ENCODE data around the gene EFS.
"Not testable (repeated sequence)": the region's sequence is repeated elsewhere in the genome, so short reads cannot be mapped to it uniquely, and the experiment has no call there.

Gene EFS, protein sequence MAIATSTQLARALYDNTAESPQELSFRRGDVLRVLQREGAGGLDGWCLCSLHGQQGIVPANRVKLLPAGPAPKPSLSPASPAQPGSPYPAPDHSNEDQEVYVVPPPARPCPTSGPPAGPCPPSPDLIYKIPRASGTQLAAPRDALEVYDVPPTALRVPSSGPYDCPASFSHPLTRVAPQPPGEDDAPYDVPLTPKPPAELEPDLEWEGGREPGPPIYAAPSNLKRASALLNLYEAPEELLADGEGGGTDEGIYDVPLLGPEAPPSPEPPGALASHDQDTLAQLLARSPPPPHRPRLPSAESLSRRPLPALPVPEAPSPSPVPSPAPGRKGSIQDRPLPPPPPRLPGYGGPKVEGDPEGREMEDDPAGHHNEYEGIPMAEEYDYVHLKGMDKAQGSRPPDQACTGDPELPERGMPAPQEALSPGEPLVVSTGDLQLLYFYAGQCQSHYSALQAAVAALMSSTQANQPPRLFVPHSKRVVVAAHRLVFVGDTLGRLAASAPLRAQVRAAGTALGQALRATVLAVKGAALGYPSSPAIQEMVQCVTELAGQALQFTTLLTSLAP

DNA sequence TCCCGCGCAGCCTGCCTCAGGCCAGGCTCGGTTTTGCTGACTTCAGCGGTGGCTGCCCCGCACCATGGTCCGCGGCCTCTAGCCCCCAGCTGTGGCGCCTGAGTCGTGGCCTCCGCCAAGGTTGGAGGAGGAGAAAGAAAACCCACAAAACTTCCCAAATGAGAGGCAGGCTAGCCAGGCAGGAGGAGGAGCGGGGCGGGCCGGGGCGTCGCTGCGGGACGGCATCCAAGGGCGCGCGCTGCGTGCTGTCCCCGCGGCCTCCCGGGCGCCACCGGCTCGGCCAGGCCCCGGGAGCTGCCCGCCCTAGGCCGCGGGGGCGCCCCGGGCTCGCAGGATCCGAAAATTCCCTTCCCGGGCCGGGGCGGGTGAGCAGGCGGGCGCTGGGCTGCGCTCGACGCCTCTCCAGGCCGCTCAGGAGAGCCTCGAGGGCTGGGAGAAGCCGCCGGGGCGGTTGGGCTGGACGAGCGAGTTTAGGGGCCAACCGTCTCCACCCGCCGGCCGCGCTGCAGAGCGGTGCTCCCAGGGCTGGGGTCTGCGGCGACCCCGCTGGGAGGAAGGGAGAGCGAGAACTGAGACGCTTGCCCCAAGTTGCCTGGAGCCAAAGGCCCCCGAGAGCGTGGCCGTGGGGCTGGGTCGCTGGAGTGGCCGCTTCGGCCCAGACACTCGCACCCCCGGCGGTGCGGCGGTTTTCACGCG lies at the start of gene EFS:
EFS (minus strand) TSS at position 137 of the 696 bp plus-strand sequence. CDS start 147 bp downstream, outside the sequence.
- DNase-seq (ENCODE audit: low spot score), result peak; percentile 60

DNA sequence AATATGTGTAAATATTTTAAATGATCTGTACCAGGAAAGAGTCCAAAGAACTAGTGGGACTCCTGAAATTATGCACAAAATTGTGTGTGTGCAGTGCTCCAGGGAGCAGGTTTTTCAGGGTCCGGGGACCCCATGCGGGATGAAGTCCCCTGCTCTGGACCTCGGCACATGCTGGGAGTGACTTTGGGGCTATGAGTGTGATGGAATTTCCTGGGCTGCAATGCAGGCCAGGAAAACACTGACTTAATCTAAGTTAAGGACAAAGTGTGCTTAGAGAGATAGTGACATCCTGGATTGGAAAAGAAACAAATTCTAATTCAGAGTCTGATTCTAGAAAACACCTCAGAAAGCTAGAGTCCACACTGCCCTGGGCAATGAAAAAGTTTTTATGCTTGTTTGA lies 49.3 kb upstream of the EFS start:
- DNase-seq (ENCODE audit: low spot score), result no peak

DNA sequence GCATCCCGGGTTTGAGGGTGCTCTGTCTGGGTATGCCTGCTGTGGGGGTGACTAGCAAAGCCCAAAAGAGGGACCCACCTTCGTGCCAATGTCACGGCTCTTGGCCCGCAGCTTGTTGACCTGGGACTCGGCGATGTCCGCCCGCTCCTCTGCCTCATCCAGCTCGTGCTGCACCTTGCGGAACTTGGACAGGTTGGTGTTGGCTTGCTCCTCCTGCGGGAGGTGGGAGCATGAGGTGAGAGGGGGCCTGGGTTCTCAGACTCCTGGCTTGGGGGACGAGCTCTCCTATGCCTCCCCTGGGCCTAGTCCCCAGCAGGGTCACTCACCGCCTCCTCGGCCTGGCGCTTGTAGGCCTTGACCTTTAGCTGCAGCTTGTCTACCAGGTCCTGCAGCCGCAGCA lies 48.7 kb upstream of the EFS start:
- DNase-seq (ENCODE audit: low spot score), result no peak

DNA sequence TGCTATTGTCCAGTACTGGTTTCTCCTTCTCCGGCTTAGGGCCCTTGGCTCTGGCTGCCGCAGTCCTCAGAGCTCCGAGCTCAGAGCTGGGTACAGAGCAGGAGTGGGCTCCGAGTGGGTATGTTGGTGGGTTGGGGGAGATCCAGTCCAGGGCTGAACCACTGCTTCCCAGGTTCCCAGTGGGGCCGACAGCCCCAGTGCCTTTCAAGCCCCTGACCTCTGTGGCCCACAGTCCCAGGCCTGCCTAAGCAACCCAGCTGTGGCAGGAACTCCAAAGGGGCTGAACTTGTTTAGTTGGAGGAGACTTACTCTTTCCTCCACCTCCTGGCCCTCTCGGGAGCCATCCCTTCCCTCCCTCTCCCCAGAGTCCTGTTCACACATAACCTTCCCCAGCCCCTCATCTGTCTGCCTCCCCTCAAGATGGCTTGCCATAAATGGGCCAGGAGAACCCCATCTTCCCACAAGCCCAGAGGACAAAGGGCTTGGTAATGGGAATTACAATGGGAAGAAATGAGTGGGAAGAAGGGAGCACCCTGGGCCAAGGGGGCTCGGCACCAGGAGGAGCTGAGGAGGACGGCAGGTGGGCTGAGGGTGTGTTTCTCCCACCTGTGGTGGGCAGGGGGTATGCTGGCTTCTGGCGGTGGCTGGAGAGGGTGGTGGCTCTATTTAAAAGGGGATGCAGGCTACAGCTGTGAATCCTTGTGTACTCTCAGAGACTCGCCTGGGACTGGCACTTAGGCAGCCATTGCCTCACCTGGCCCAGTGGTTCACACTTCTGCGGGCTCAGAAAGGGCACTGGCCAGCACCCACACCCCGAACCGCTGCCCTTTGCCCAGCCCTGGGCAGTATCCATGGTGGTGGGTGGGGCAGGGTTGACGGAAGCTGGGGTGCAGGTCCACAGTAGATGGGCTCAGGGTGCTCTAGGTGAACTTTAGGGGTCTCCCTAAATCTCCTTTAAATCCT lies 46.9 kb upstream of the EFS start:
- no peak for DNase-seq (ENCODE audit: low spot score)

DNA sequence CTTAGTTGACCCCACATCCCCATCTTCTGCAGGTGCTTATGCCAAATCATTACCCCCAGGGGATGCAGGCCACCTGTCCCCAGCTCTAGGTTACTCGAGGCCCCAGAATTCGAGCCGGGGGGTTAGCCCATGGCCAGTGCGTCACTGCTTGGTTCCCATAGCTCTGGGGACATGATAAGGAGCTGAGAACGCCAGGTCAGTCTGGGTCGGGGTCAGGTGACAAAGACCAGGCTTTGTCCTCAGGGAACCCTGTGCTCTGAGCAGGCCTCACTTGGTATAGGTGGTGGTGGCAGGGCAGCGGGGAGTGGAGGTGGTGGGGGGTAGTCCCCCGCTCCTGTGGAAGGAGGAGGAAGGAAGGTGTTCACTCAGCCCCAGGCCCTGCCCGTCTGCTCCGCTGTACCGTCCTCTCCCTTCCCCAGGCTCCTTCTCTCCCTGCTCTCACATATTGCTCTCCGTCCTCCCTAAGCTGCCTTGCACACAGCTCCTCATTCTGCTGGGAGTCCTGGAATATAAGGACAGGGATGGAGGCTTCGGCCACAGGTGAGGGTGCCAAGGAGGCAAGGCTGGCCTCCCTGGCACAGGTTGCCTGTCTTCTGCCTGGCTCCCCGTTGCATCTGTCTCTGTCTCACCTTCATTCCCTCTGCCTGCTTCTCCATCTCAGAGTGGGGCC lies 45.1 kb upstream of the EFS start:
- no peak for DNase-seq (ENCODE audit: low spot score)

DNA sequence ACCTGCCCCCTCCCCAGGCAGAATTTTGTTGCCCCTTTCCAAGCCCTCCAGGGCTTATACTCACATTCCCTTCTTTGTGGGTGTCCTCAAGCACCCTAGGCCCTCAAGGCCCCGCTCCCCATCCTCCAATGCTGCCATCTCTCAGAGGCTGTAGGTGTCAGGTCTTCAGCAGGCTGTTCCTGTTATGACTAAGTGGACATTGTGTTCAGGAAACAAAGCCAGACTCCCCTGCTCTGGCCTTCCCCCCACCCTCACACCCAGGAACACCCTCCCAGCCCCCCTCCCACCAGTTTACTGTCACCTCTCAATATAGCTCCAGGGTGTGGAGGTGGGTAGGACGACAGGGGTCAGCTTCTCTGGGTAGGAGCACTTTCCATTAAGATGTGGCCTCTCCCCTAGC lies 44.5 kb upstream of the EFS start:
- DNase-seq (ENCODE audit: low spot score), result no peak

DNA sequence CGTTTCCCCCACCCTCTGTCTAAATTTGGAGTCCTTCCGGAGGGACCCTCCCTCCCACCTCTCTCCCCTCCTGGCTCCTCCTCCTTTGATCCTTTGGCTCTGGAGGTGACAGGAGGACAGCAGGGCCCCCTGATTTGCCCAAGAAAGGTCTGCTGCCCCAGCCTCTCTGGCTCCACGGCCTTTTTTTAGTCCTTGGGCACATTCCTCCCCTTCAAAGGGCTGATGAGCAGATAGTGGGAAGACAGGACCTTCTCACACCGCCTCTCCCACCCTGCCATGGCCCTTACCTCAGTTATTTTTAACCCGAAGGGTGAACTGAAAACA lies 43.3 kb upstream of the EFS start:
- no peak for DNase-seq (ENCODE audit: low spot score)

DNA sequence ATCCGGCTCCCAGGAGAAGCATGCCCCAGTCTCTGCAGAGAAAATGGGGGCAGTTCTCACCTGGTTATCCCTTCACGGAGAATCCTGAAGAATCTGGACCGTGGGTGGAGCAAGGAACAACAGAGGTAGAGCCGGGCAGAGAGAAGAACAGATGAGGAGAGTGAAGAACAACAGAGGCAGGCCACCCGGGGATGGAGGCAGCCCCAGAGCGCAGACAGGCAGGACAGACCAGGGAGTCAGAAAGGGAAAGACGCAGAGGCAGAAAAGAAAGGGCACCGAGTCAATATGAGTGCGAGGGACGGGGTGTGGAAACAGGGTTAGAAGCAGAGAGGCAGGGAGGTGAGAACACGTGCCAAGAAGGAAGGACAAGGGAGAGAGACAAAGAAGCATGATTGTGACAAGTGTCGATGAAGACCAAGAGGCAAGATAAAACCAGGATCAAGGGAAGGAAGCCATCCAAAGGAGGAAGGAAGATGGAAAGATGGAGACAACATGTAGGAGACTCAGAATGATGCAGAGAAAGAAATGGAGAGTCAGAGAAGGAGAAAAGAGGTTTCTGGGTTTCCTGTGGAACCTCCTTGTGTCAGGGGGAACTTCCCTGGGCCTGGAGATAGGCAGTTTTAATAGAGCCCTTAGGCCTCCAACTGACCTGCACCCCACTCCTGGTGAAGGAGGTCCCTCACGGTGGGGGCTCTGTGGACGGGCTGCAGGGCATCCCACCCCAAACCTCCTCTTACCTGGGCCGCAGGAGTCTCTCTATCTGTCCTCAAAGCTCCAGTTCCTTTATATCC lies 42.7 kb upstream of the EFS start, which contains the start of gene MYH6:
MYH6 (minus strand) TSS at position 758 of the 791 bp plus-strand sequence. CDS start 1,050 bp downstream, outside the sequence.
- DNase-seq (ENCODE audit: low spot score), result no peak

DNA sequence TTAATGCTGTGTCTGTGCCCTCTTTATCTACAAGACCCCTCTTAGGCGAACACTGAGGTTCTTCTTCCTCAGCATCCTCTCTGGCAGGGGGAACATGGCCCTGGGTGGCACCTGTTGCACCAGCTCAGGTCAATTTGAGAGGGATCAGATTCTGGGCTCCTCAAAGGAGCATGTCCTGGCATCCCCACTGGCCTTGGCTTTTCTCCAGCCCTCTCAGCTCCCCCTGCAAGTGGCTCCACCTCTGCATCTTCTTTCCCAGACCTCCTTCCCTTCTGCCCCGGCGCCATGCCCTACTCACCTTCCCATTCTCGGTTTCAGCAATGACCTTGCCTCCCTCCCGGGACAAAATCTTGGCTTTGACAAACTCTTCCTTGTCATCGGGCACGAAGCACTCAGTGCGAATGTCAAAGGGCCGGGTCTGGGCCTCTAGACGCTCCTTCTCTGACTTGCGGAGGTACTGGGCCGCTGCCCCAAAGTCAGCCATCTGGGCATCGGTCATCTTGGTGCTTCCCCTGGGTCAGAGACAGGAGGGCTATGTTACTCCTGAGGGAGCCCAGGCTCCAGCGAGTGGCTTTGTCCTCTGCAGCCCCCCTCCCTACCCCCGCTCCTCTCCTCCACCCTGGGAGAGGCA lies 41.9 kb upstream of the EFS start:
- DNase-seq (ENCODE audit: low spot score), result no peak

DNA sequence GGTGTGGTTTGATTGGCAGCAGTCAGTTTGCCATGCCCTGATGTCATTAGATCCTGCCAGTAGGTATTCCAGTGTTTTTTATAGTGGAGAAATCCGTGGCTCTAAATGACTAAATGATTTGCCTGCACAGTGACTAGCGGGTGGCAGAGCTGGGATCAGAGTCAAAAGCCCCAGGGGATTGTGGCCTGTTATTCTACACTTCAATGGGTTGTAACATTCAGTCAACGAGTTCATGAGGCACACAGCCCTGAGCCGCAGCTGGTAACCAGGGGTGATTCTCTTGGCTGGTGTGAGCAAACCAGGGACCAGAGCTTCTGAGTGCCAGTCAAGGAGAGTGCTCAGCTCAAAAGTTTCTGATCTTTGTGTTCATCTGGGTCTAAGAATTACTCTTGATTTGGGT lies 41.3 kb upstream of the EFS start:
- peak; percentile 38 for DNase-seq (ENCODE audit: low spot score)

DNA sequence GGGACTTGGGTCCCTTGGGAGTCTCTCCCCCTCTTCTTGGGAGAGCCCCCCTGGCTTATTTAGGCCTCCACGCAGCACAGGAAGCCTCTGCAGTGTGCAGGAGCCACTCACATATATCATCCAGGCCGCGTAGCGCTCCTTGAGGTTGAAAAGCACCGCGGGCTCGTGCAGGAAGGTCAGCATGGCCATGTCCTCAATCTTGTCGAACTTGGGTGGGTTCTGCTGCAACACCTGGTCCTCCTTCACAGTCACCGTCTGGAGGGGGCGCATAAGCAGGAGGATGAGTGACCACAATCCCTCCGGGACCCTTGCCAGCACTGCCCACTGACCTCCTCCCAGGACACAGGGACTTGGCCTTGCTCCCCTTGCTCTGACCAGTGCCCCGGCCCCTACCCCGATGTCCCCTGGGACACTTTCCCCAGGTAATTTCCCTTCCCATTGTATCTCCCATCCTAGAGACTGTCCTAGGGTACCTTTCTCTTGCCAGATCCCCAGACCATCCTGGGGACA lies 40.6 kb upstream of the EFS start:
- DNase-seq (ENCODE audit: low spot score), result no peak

DNA sequence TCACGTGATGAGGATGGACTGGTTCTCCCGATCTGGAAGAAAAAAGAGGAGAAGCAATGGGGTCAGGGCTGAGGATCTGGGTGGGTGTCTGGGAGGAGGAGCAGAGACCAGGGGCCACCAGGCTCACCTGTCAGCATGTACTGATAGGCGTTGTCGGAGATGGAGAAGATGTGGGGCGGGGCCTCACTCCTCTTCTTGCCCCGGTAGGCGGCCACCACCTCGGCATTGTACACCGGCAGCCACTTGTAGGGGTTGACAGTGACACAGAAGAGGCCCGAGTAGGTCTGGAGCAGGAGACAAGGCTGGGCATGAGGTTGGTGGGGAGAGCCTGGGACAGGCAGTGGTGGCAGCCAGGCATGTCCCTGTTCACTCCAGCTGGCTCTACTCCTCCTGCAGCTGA lies 40.1 kb upstream of the EFS start:
- no peak for DNase-seq (ENCODE audit: low spot score)

DNA sequence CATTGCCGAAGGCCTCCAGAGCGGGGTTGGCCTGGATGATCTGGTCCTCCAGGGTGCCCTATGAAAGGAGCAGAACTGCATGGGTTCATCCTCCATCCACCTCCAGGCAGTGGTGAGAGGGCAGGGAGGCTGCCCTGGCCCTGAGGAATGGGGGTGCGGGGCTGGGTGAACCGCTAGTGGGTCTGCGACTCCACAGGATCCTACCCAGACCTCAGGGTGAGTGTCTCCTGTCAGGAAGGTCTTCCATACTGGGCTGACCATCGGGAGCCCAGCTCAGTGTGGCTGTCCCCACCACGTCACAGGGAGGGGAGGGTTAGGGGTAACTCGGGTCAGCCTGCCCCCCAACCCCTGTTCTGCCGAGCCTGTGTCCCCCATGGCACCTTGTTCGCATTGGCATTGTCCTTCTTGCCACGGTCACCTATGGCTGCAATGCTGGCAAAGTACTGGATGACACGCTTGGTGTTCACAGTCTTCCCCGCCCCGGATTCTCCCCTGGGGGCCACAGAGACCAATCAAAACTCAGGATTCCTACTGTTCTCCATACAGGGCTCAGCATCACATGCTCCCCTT lies 39.4 kb upstream of the EFS start:
- no peak for DNase-seq (ENCODE audit: low spot score)

DNA sequence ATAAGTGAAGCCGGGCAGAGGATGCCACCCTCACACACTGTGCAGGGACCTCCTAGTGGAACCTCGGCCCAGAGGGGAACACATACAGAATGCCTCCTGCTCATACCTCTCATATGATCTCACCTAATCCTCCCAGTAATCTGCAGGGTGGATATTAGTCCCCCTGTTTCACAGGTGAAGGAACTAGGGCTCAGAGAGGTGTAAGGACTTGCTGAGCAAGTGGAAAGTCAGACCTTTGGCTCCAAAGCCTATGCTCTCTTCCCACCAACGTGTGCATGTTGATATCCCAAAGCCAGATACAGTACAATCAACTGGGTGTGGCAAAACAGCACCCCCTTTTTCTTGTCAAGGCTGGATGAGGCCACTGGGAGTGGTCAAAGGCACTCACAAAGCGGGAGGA lies 38.9 kb upstream of the EFS start:
- DNase-seq (ENCODE audit: low spot score), result no peak

DNA sequence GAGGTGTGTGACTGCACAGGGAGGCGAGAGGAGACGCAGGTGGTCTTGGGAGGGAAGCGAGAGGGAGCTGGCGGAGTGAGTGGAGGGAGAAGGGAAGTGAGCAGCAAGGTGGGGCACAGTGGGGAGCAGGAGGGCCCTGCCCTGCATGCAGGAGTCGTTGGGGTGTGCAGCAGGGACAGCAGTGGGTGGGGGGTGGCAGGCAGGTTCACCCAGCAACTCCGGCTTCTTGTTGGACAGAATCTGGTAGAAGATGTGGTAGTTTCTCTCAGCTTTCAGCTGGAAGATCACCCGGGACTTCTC lies 38.1 kb upstream of the EFS start:
- DNase-seq (ENCODE audit: low spot score), result no peak

DNA sequence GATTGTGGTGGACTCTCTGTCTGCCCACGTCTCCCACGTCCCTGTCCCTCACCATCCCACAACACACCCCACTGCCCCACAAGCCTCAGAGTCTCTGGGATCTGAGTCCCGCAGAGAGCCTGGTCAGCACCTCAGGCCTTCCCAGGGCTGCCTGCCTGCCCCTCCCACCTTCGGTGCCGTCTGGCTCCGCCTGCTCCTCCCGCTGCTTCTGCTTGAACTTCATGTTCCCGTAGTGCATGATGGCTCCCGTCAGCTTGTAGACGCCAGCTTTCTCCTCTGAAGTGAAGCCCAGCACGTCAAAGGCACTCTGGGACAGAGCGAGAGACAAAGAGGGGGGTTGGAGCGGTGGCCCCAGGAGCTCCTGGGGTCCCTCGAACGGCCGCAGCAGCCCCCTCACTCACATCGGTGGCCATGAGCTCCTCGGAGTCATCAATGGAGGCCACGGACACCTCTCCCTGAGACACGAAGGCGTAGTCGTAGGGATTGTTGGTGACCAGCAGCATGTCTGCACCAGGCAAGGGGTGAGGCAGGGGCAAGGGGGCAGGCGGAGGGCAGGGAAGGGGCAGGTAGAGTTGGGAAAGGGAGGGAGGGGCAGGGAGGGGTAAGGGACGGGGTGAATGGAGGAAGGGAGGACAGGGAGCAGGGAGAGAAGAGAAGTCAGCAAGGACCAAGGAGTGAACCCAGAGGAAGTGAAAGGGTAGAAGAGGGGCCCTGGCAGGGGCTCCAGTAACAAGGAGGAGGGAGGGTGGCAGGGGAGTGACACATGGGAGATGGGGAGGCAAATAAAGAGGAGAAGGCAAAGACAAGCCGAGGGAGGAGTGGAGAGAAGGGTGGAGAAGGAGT lies 37.5 kb upstream of the EFS start:
- DNase-seq (ENCODE audit: low spot score), result no peak

DNA sequence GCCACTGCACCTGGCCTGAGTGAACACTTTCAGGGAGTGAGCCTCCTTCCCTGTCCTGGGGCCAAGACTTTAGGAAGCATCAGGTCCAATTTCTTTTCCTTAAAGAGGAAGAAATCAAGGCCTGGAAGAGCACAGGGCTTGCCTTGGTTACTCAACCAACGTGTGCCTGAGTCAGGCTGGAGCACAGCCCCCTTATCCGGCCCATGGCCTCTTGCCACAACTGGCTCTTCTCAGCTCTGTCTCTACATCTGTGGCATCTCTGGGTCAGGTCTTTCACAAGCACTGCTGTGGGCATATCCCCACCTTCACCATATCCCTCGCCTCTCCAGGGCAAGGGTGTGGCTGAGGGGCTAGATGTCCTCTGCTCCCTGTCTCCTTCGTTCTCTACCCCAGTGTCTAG lies 36.3 kb upstream of the EFS start:
- DNase-seq (ENCODE audit: low spot score), result no peak

DNA sequence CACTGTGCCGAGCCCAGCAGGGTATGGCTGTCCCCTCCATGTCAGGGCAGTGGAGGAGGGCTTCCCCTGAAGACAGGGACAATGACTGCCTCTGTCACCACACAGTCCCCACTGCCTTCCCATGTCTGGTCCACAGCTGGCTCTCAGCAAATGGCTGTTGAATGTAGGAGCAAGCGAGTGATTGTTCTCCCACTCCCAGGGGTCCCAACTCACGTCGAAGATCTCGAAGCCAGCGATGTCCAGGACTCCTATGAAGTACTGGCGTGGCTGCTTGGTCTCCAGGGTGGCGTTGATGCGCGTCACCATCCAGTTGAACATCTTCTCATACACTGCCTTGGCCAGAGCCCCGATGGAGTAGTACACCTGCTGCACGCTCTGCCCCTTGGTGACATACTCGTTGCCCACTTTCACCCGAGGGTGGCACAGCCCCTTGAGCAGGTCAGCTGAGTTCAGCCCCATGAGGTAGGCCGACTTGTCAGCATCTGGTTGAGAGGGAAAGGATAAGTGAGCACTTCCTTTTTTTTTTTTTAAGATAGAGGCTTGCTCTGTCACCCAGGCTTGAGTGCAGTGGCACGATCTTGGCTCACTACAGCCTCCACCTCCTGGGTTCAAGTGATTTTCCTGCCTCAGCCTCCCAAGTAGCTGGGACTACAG lies 35.7 kb upstream of the EFS start:
- DNase-seq (ENCODE audit: low spot score), result not testable (repeated sequence)
